Calu3 (cell line): ENCODE data around the gene MICALL1. TPM values are rescaled to one million over a fixed set of nuclear protein-coding genes. Genes with fewer than 3 reads are reported as not detected.

Source experiments
- BruUV-seq: library from RNA; stranded (reverse); fragments of 400-500 nt; replicated peaks from 2 replicates; lab custom pipeline; 2021; lab: Mats Ljungman, UMichigan
- CTCF ChIA-PET: fragments of 300-600 bp; sonication (Branson Sonifier 250); formaldehyde crosslinking; loops from one replicate; lab custom pipeline; 2022; ENCODE audit warnings: antibody characterized with exemption; lab: Charles Lee
- DNase-seq: peaks from one replicate; pipeline ENCODE4 v3.0.0; 2022
- H3K27ac Mint-ChIP-seq: one replicate; pipeline ENCODE4 v1.8.0; 2022; ENCODE audit warnings: mixed read lengths; ENCODE audit not compliant: unreplicated experiment
- H3K27me3 Mint-ChIP-seq: one replicate; pipeline ENCODE4 v1.8.0; 2022; ENCODE audit warnings: mixed read lengths; ENCODE audit not compliant: unreplicated experiment
- H3K36me3 Mint-ChIP-seq: one replicate; pipeline ENCODE4 v1.8.0; 2022; ENCODE audit warnings: mild to moderate bottlenecking, moderate library complexity, mixed read lengths; ENCODE audit not compliant: insufficient read depth, unreplicated experiment
- H3K4me1 Mint-ChIP-seq: one replicate; pipeline ENCODE4 v1.8.0; 2022; ENCODE audit warnings: mild to moderate bottlenecking, low read depth, mixed read lengths; ENCODE audit not compliant: unreplicated experiment
- H3K4me3 Mint-ChIP-seq: one replicate; pipeline ENCODE4 v1.8.0; 2022; ENCODE audit warnings: mild to moderate bottlenecking, low read depth, moderate library complexity, mixed read lengths; ENCODE audit not compliant: unreplicated experiment
- H3K9me3 Mint-ChIP-seq: one replicate; pipeline ENCODE4 v1.8.0; 2022; ENCODE audit warnings: low read depth, mixed read lengths; ENCODE audit not compliant: unreplicated experiment
- intact Hi-C: fragments of 100-400 bp; cut with micrococcal nuclease; formaldehyde crosslinking; loops from one replicate; pipeline ENCODE4 v1.10.0; 2022; ENCODE audit not compliant: unreplicated experiment
- total RNA-seq: library from RNA; stranded (reverse); gene quantifications from 2 replicates; pipeline ENCODE4 v1.2.3, GENCODE V29; 2022
- TF ChIP-seq, protein P1 (sequence below): fragments of 200-600 bp; IDR thresholded peaks from one replicate; pipeline ENCODE4 v1.8.0; 2022; ENCODE audit warnings: antibody characterized with exemption; ENCODE audit not compliant: unreplicated experiment

Gene MICALL1
- total RNA-seq, 1 experiment from 2014 or later = 69.7 TPM

DNA sequence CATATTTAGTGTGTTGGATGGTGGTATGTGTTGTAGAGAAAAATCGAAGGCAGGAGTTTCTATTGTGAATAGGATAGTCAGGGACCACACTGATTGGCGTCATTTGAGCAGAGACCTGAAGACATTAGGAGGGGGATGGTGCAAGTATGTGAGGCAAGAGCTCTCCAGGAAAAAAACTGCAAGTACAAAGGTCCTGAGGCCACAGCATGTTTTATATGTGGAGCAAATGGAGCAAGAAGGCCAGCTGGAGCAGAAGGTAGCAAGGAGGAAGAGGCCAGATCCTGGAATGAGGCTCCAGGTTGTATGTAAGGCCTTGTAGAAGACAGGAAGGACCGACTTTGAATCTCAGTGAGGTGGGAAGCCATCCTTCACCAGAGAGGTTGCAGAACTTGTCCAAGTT, 14.2 kb upstream of the MICALL1 start:
- Mint-ChIP-seq H3K27ac (no peak overlapping the region), H3K9me3 (no peaks in the 10 kb centered on the region), H3K4me3 (no peak overlapping the region), H3K4me1 (peaks cover 46% of the 10 kb centered on the region), H3K27me3 (no peaks in the 10 kb centered on the region), H3K36me3 (peaks cover 73% of the 10 kb centered on the region)
- intact Hi-C loops = no loop called here
- TF ChIP-seq, protein P1, sequence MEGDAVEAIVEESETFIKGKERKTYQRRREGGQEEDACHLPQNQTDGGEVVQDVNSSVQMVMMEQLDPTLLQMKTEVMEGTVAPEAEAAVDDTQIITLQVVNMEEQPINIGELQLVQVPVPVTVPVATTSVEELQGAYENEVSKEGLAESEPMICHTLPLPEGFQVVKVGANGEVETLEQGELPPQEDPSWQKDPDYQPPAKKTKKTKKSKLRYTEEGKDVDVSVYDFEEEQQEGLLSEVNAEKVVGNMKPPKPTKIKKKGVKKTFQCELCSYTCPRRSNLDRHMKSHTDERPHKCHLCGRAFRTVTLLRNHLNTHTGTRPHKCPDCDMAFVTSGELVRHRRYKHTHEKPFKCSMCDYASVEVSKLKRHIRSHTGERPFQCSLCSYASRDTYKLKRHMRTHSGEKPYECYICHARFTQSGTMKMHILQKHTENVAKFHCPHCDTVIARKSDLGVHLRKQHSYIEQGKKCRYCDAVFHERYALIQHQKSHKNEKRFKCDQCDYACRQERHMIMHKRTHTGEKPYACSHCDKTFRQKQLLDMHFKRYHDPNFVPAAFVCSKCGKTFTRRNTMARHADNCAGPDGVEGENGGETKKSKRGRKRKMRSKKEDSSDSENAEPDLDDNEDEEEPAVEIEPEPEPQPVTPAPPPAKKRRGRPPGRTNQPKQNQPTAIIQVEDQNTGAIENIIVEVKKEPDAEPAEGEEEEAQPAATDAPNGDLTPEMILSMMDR = no peak
- DNase-seq = no peak
- BruUV-seq = no TSS peak
- CTCF ChIA-PET = no interaction called here

DNA sequence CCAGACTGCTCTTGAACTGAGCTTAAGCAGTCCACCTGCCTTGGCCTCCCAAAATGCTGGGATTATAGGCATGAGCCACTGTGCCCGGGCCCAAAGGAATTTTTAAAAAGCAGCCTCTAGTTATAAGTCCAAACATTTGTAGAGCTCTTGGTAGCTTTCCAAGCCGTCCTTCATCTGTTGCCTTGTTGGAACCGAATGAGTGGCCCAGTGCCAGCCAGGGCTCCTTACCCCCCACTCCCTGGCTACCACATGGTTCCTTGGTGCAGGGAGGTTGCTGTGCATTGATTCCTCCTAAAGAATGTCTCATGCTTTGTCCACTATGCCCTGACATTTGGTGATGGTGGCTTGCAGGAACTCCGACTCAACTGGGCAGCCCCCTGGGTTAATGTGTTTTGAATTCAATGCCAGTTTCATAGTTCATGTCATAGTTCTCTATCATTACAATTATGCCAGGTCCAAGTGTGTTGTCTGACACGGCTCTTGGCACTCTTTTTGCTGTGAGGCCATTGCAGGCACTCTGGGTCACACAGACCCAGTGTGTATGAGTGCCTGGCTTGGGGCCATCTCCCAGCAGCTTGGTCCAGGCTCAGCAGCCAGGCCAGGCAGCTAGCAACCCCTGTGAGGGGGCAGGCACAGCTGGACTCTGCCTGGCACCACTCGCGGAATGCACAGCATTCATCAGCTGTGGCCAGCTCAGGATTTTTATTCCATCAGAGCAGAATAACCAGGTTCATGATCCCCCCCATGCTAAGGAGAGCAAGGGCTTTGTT, 13.3 kb upstream of the MICALL1 start:
- H3K4me3 Mint-ChIP-seq = peak overlapping the region; percentile 13
- TF ChIP-seq, protein P1 = no peak
- no peak for DNase-seq
- CTCF ChIA-PET = interaction anchor here (1.3 kb wide), 1 partner anchor 76 kb away, joined by 3 read pairs; no protein-coding TSS in a partner anchor
- H3K36me3 Mint-ChIP-seq = peaks cover 68% of the 10 kb centered on the region
- H3K27ac Mint-ChIP-seq = peak overlapping the region; percentile 83
- intact Hi-C loops = no loop called here
- BruUV-seq = no TSS peak
- H3K4me1 Mint-ChIP-seq = peaks cover 49% of the 10 kb centered on the region
- no peaks in the 10 kb centered on the region for H3K27me3 Mint-ChIP-seq
- H3K9me3 Mint-ChIP-seq = no peaks in the 10 kb centered on the region

DNA sequence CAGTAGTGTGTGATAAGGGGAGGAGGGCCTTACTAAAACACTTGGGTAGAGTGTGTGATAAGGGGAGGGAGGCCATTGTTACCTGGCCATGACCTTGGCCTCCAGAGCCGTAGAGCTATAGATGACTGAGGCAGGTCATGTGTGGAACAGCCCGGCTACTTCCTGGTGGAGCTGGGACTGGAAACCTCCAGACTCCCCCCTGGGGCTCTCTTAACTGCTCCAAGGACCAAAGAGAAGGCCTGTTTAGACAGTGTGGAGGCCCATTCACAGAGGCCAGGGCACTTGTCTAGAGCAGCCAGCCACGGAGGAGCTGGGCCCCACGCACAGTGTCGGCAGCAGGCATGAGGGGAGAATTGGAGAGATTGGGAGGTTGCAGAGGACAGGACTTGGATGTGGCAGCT, 12.5 kb upstream of the MICALL1 start:
- Mint-ChIP-seq H3K27ac (peak overlapping the region; percentile 83), H3K4me3 (peak overlapping the region; percentile 13), H3K4me1 (peaks cover 52% of the 10 kb centered on the region), H3K36me3 (peaks cover 65% of the 10 kb centered on the region), H3K9me3 (no peaks in the 10 kb centered on the region), H3K27me3 (no peaks in the 10 kb centered on the region)
- DNase-seq = no peak
- TF ChIP-seq, protein P1 = no peak
- CTCF ChIA-PET = interaction anchor here (1.3 kb wide), 1 partner anchor 77 kb away, joined by 3 read pairs; no protein-coding TSS in a partner anchor
- intact Hi-C loops = no loop called here
- no TSS peak for BruUV-seq

- TF ChIP-seq, protein P1 = no peak
- BruUV-seq = no TSS peak
- Mint-ChIP-seq H3K4me3 (peak overlapping the region; percentile 4), H3K27me3 (no peaks in the 10 kb centered on the region), H3K27ac (peak overlapping the region; percentile 52), H3K36me3 (peaks cover 55% of the 10 kb centered on the region), H3K4me1 (peaks cover 63% of the 10 kb centered on the region), H3K9me3 (no peaks in the 10 kb centered on the region)
- peak; percentile 60 for DNase-seq
- intact Hi-C loops = loop anchor here (5.0 kb wide), 1 partner anchor 37 kb away; no protein-coding TSS in a partner anchor
- CTCF ChIA-PET = interaction anchor here (1.8 to 3.2 kb wide), 2 partner anchors 8 to 11 kb away, joined by 10 to 14 read pairs; partner anchors contain the start of gene MICALL1
Observed at GRCh38 chr22:37894939-37895670, 11.0 kb upstream of the MICALL1 start.
